SW 1271 (cell line): ENCODE data around the gene MPC1.
"Not testable (repeated sequence)": the region's sequence is repeated elsewhere in the genome, so short reads cannot be mapped to it uniquely, and the experiment has no call there.

Experiments used
- DNase-seq, 2 experiments: peaks; one replicate each; lab custom pipeline; 2025; lab: John Stamatoyannopoulos, UW

The MPC1 gene

GRCh38 chr6:166345672-166346071, 37.1 kb downstream of the MPC1 start:
- DNase-seq, result not testable (repeated sequence)

GRCh38 chr6:166344921-166345320, 37.8 kb downstream of the MPC1 start:
- DNase-seq, result not testable (repeated sequence)

GRCh38 chr6:166344240-166344639, 38.5 kb downstream of the MPC1 start:
- DNase-seq, result no peak

- no peak for DNase-seq
Observed at GRCh38 chr6:166343150-166343487, 39.6 kb downstream of the MPC1 start.

- peak; percentile 30 to 71 for DNase-seq
Observed at GRCh38 chr6:166342349-166343149, 40.2 kb downstream of the MPC1 start, which contains the start of gene SFT2D1. TSS of gene SFT2D1 (minus strand) at chr6:166342545. CDS start at chr6:166342481, 64 bp downstream.

- no peak for DNase-seq
Observed at GRCh38 chr6:166341977-166342348, 40.8 kb downstream of the MPC1 start.

- no peak for DNase-seq
Observed at GRCh38 chr6:166341464-166341863, 41.3 kb downstream of the MPC1 start.

- no peak for DNase-seq
Observed at GRCh38 chr6:166338854-166339253, 43.9 kb downstream of the MPC1 start.

GRCh38 chr6:166336847-166337246, 45.9 kb downstream of the MPC1 start:
- DNase-seq, result no peak

GRCh38 chr6:166335378-166336302, 47.1 kb downstream of the MPC1 start:
- DNase-seq, result no peak

- DNase-seq, result no peak
Observed at GRCh38 chr6:166334878-166335277, 47.9 kb downstream of the MPC1 start.

- DNase-seq, result no peak
Observed at GRCh38 chr6:166333172-166333995, 49.4 kb downstream of the MPC1 start.

GRCh38 chr6:166331503-166332415, 51.0 kb downstream of the MPC1 start:
- DNase-seq, result no peak

GRCh38 chr6:166330612-166331011, 52.1 kb downstream of the MPC1 start:
- DNase-seq, result no peak

GRCh38 chr6:166325383-166326042, 57.2 kb downstream of the MPC1 start:
- no peak for DNase-seq

- no peak for DNase-seq
Observed at GRCh38 chr6:166323395-166323794, 59.3 kb downstream of the MPC1 start.

GRCh38 chr6:166318649-166319600, 63.8 kb downstream of the MPC1 start:
- DNase-seq, result no peak

- DNase-seq, result no peak
Observed at GRCh38 chr6:166318227-166318626, 64.5 kb downstream of the MPC1 start.
